HEK293 (cell line): ENCODE data around the gene SMC6.

ENCODE experiments used
- MZF1 ChIP-seq: fragments of 450-650 bp; formaldehyde crosslinking; IDR thresholded peaks from 2 replicates; pipeline ENCODE4 v1.5.1; 2017; ENCODE audit warnings: missing biosample characterization, missing genetic modification characterization, borderline replicate concordance
- YY1 ChIP-seq: fragments of 450-650 bp; formaldehyde crosslinking; IDR thresholded peaks from 2 replicates; pipeline ENCODE4 v1.5.1; 2018; ENCODE audit warnings: missing biosample characterization, missing genetic modification characterization
- ZFP3 ChIP-seq: fragments of 450-650 bp; formaldehyde crosslinking; IDR thresholded peaks from 2 replicates; pipeline ENCODE4 v1.5.1; 2016; ENCODE audit warnings: low read depth, missing biosample characterization, missing genetic modification characterization
- ZNF121 ChIP-seq: fragments of 450-650 bp; formaldehyde crosslinking; IDR thresholded peaks from 2 replicates; pipeline ENCODE4 v1.5.1; 2016; ENCODE audit warnings: missing biosample characterization, missing genetic modification characterization
- ZNF169 ChIP-seq: fragments of 450-650 bp; formaldehyde crosslinking; IDR thresholded peaks from 2 replicates; pipeline ENCODE4 v1.5.1; 2016; ENCODE audit warnings: missing biosample characterization, missing genetic modification characterization
- ZNF366 ChIP-seq: fragments of 450-650 bp; formaldehyde crosslinking; conservative IDR thresholded peaks from 2 replicates; pipeline ENCODE4 v1.5.1; 2016; ENCODE audit warnings: missing biosample characterization, missing genetic modification characterization
- ZNF549 ChIP-seq: fragments of 450-650 bp; IDR thresholded peaks from 2 replicates; pipeline ENCODE4 v1.5.1; 2018; ENCODE audit warnings: missing biosample characterization, missing genetic modification characterization, mild to moderate bottlenecking, inconsistent platforms, moderate library complexity
- ZXDB ChIP-seq: fragments of 450-650 bp; formaldehyde crosslinking; IDR thresholded peaks from 2 replicates; pipeline ENCODE4 v1.5.1; 2016; ENCODE audit warnings: missing biosample characterization, missing genetic modification characterization
- TF ChIP-seq, protein P1 (sequence below): fragments of 450-650 bp; formaldehyde crosslinking; IDR thresholded peaks from 2 replicates; pipeline ENCODE4 v1.5.1; 2016; ENCODE audit warnings: missing biosample characterization, missing genetic modification characterization
- TF ChIP-seq, protein P2 (sequence below): fragments of 450-650 bp; formaldehyde crosslinking; IDR thresholded peaks from 2 replicates; pipeline ENCODE4 v1.5.1; 2016; ENCODE audit warnings: missing biosample characterization, missing genetic modification characterization
- TF ChIP-seq, protein P3 (sequence below): fragments of 450-650 bp; formaldehyde crosslinking; IDR thresholded peaks from 2 replicates; pipeline ENCODE4 v1.5.1; 2017; ENCODE audit warnings: missing biosample characterization, missing genetic modification characterization
- TF ChIP-seq, protein P4 (sequence below): fragments of 450-650 bp; formaldehyde crosslinking; IDR thresholded peaks from 2 replicates; pipeline ENCODE4 v1.5.1; 2016; ENCODE audit warnings: missing biosample characterization, missing genetic modification characterization

DNA sequence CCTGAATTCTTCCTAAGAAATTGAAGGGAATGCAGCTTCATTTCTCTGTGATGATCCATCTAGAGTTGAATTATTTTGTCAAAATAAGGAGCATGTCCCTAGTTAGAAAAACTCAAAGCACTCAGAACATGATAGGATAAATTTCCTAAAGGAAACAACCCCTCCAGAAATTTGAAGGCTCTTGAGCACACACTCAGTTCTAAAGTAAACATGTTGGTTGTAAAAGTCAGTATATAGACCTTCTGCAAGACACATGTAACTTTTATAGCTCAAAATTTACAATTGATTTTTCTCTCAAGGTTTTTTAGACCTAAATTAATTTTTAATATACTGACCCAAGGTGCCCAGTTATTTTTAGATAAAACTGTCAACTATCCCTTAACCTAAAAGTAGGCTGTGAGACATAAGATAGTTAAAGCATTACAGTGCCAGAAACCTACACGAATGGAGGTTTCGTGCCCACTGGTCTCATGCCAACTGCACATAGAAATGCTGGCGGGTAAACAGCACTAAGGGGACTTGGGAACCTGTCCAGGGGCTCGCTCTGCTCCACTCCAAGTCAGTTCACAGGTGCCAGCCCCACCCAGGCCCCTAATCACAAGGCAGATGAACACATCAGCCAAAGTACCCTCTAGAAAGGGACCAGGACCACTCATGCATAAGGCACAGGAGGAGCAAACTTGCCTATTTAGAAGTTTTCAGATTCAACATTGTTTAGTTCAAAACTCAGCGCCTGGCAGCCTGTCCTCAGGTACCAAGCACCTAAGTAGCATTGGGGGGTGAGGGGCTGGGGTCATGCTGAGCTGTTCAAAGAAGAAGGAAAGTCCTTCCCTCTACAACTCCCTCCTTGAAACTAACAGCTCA lies 106.5 kb downstream of the SMC6 start:
- TF ChIP-seq, protein P1, sequence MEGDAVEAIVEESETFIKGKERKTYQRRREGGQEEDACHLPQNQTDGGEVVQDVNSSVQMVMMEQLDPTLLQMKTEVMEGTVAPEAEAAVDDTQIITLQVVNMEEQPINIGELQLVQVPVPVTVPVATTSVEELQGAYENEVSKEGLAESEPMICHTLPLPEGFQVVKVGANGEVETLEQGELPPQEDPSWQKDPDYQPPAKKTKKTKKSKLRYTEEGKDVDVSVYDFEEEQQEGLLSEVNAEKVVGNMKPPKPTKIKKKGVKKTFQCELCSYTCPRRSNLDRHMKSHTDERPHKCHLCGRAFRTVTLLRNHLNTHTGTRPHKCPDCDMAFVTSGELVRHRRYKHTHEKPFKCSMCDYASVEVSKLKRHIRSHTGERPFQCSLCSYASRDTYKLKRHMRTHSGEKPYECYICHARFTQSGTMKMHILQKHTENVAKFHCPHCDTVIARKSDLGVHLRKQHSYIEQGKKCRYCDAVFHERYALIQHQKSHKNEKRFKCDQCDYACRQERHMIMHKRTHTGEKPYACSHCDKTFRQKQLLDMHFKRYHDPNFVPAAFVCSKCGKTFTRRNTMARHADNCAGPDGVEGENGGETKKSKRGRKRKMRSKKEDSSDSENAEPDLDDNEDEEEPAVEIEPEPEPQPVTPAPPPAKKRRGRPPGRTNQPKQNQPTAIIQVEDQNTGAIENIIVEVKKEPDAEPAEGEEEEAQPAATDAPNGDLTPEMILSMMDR (tag by site-specific recombination): no peak
- TF ChIP-seq YY1 (tag by site-specific recombination): no peak
- no peak for TF ChIP-seq ZFP3 (tag by site-specific recombination)
- TF ChIP-seq ZNF169: no peak
- TF ChIP-seq, protein P2, sequence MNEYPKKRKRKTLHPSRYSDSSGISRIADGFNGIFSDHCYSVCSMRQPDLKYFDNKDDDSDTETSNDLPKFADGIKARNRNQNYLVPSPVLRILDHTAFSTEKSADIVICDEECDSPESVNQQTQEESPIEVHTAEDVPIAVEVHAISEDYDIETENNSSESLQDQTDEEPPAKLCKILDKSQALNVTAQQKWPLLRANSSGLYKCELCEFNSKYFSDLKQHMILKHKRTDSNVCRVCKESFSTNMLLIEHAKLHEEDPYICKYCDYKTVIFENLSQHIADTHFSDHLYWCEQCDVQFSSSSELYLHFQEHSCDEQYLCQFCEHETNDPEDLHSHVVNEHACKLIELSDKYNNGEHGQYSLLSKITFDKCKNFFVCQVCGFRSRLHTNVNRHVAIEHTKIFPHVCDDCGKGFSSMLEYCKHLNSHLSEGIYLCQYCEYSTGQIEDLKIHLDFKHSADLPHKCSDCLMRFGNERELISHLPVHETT (tag by site-specific recombination): no peak
- no peak for TF ChIP-seq ZNF366 (tag by site-specific recombination)
- no peak for TF ChIP-seq ZXDB
- TF ChIP-seq, protein P3, sequence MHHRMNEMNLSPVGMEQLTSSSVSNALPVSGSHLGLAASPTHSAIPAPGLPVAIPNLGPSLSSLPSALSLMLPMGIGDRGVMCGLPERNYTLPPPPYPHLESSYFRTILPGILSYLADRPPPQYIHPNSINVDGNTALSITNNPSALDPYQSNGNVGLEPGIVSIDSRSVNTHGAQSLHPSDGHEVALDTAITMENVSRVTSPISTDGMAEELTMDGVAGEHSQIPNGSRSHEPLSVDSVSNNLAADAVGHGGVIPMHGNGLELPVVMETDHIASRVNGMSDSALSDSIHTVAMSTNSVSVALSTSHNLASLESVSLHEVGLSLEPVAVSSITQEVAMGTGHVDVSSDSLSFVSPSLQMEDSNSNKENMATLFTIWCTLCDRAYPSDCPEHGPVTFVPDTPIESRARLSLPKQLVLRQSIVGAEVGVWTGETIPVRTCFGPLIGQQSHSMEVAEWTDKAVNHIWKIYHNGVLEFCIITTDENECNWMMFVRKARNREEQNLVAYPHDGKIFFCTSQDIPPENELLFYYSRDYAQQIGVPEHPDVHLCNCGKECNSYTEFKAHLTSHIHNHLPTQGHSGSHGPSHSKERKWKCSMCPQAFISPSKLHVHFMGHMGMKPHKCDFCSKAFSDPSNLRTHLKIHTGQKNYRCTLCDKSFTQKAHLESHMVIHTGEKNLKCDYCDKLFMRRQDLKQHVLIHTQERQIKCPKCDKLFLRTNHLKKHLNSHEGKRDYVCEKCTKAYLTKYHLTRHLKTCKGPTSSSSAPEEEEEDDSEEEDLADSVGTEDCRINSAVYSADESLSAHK (tag by site-specific recombination): no peak
- TF ChIP-seq ZNF121: no peak
- no peak for TF ChIP-seq ZNF549 (tag by site-specific recombination)
- TF ChIP-seq, protein P4, sequence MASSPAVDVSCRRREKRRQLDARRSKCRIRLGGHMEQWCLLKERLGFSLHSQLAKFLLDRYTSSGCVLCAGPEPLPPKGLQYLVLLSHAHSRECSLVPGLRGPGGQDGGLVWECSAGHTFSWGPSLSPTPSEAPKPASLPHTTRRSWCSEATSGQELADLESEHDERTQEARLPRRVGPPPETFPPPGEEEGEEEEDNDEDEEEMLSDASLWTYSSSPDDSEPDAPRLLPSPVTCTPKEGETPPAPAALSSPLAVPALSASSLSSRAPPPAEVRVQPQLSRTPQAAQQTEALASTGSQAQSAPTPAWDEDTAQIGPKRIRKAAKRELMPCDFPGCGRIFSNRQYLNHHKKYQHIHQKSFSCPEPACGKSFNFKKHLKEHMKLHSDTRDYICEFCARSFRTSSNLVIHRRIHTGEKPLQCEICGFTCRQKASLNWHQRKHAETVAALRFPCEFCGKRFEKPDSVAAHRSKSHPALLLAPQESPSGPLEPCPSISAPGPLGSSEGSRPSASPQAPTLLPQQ: no peak
- TF ChIP-seq MZF1 (tag by site-specific recombination): no peak
